ENCODE results near the gene SLC12A9. TPM values are rescaled to one million over a fixed set of nuclear protein-coding genes. Genes with fewer than 3 reads are reported as not detected.

SLC12A9 gene
- total and polyA plus RNA-seq, 12 donors = 4.8 to 15.7 (median 7.3) TPM

- intact Hi-C loops (cut with DNase I) = loop anchor here in 9 of 10 donors (2.0 to 10.0 kb wide), 7 partner anchors 71 to 389 kb away; partner anchors contain the start of gene MUC12 (in 1 of the 9)
- Histone ChIP-seq H3K27me3 (peaks cover 13 to 86% (median 60%) of the 10 kb centered on the region in 7 donors), H3K36me3 (no peaks in the 10 kb centered on the region), H3K27ac (peak overlapping the region in 1 of 10 donors; percentile 64), H3K9me3 (no peaks in the 10 kb centered on the region), H3K4me3 (peak overlapping the region; percentile 18 to 61 (median 53)), H3K4me1 (peaks cover 0 to 31% (median 18%) of the 10 kb centered on the region in 9 donors)
- 4% methylated on average over 47 to 54 of the region's 54 CpGs for WGBS, 2 donors
- DNase-seq (peak in 1 of 2 donors; percentile 50), ATAC-seq (peak in 7 of 8 donors; percentile 2 to 35 (median 32))
- TF ChIP-seq, protein P1, sequence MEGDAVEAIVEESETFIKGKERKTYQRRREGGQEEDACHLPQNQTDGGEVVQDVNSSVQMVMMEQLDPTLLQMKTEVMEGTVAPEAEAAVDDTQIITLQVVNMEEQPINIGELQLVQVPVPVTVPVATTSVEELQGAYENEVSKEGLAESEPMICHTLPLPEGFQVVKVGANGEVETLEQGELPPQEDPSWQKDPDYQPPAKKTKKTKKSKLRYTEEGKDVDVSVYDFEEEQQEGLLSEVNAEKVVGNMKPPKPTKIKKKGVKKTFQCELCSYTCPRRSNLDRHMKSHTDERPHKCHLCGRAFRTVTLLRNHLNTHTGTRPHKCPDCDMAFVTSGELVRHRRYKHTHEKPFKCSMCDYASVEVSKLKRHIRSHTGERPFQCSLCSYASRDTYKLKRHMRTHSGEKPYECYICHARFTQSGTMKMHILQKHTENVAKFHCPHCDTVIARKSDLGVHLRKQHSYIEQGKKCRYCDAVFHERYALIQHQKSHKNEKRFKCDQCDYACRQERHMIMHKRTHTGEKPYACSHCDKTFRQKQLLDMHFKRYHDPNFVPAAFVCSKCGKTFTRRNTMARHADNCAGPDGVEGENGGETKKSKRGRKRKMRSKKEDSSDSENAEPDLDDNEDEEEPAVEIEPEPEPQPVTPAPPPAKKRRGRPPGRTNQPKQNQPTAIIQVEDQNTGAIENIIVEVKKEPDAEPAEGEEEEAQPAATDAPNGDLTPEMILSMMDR (IDR thresholded peaks at IDR 0.05) = no peak
These were observed 43.6 kb downstream of the SLC12A9 start for GRCh38 chr7:100895956-100896731.

- Histone ChIP-seq H3K36me3 (no peaks in the 10 kb centered on the region), H3K9me3 (no peaks in the 10 kb centered on the region), H3K27ac (no peak overlapping the region), H3K4me1 (peaks cover 0 to 27% (median 17%) of the 10 kb centered on the region in 9 donors), H3K4me3 (peak overlapping the region; percentile 13 to 61 (median 40)), H3K27me3 (peaks cover 13 to 78% (median 61%) of the 10 kb centered on the region in 7 donors)
- TF ChIP-seq, protein P1 (IDR thresholded peaks at IDR 0.05) = peak; percentile 54 to 83 (median 76)
- DNase-seq (peak in 1 of 2 donors; percentile 60), ATAC-seq (peak in 4 of 8 donors; percentile 36 to 53 (median 42))
- 2% methylated on average over 61 to 95 of the region's 95 CpGs for WGBS, 2 donors
- intact Hi-C loops (cut with DNase I) = loop anchor here in 9 of 10 donors (1.0 to 10.0 kb wide), 8 partner anchors 70 to 388 kb away; partner anchors contain the start of gene MUC12 (in 1 of the 9)
These were observed 44.5 kb downstream of the SLC12A9 start for GRCh38 chr7:100896732-100897608.

GRCh38 chr7:100897772-100898454 is 45.4 kb downstream of the SLC12A9 start:
- 65 to 67% methylated on average over 13 of the region's 13 CpGs for WGBS, 2 donors
- H3K27me3 ChIP-seq = peaks cover 13 to 75% (median 64%) of the 10 kb centered on the region in 7 donors
- intact Hi-C loops (cut with DNase I) = loop anchor here in 9 of 10 donors (1.0 to 10.0 kb wide), 8 partner anchors 69 to 387 kb away; partner anchors contain the start of gene MUC12 (in 1 of the 9)

More at GRCh38 chr7:100897772-100898454, 45.4 kb downstream of the SLC12A9 start:
- H3K36me3 ChIP-seq = no peaks in the 10 kb centered on the region
- H3K4me3 ChIP-seq = no peak overlapping the region
- no peak overlapping the region for H3K27ac ChIP-seq
- no peaks in the 10 kb centered on the region for H3K9me3 ChIP-seq
- TF ChIP-seq, protein P1 (IDR thresholded peaks at IDR 0.05) = no peak
- ATAC-seq = no peak
- peaks cover 0 to 27% (median 17%) of the 10 kb centered on the region in 9 donors for H3K4me1 ChIP-seq
- no peak for DNase-seq

Data from heart right ventricle (tissue), 16 donors.